Tibial nerve (tissue), 3 donors: ENCODE data around the gene ITGA5.

Experiments
- POLR2A ChIP-seq, 2 donors: fragments of 450-650 bp; IDR thresholded peaks; one replicate each; pipeline ENCODE4 v1.6.1; 2017; ENCODE audit warnings: antibody characterized with exemption in 2 of 2, mild to moderate bottlenecking in 2 of 2, moderate library complexity in 2 of 2
- TF ChIP-seq, protein P1 (sequence below), 5 experiments: fragments of 200-600 bp in 3 of 5; fragments of 450-650 bp in 2 of 5; sonication (generic) in 3 of 5; IDR thresholded peaks; one replicate each; pipeline ENCODE4 v1.5.1; 2016 to 2019; ENCODE audit warnings: antibody characterized with exemption in 5 of 5, mild to moderate bottlenecking in 3 of 5, moderate library complexity in 2 of 5

DNA sequence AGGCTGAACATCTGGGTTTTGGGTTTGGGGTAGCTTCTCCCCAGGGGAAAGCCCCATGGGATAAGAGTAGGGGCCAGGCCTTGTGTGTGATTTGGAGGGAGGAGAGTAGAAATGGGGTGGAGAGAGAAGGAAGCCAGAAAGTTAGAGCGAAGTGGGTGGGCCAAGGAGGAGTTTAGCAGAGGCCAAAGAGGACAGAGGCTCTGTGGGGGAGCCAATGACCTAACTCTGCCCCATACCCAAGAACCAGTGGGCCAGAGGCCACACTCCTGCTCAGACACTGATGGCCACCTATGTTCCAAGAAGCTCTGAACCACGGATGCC is 43.8 kb downstream of the ITGA5 start:
- TF ChIP-seq, protein P1, sequence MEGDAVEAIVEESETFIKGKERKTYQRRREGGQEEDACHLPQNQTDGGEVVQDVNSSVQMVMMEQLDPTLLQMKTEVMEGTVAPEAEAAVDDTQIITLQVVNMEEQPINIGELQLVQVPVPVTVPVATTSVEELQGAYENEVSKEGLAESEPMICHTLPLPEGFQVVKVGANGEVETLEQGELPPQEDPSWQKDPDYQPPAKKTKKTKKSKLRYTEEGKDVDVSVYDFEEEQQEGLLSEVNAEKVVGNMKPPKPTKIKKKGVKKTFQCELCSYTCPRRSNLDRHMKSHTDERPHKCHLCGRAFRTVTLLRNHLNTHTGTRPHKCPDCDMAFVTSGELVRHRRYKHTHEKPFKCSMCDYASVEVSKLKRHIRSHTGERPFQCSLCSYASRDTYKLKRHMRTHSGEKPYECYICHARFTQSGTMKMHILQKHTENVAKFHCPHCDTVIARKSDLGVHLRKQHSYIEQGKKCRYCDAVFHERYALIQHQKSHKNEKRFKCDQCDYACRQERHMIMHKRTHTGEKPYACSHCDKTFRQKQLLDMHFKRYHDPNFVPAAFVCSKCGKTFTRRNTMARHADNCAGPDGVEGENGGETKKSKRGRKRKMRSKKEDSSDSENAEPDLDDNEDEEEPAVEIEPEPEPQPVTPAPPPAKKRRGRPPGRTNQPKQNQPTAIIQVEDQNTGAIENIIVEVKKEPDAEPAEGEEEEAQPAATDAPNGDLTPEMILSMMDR (IDR thresholded peaks at IDR 0.05) = no peak
- no peak for TF ChIP-seq POLR2A (IDR thresholded peaks at IDR 0.05)
